Neural crest cell (in vitro differentiated cells): ENCODE measurements around the gene TCF4. TPM values are rescaled to one million over a fixed set of nuclear protein-coding genes. Genes with fewer than 3 reads are reported as not detected.

Experiments used
- DNase-seq: peaks from one replicate; pipeline ENCODE4 v3.0.0; 2021; ENCODE audit warnings: low read depth, mixed read lengths, low spot score
- H3K27ac Mint-ChIP-seq: one replicate; pipeline ENCODE4 v1.8.0; 2021; ENCODE audit warnings: mild to moderate bottlenecking, mixed read lengths; ENCODE audit not compliant: unreplicated experiment
- H3K27me3 Mint-ChIP-seq: 2 replicates; pipeline ENCODE4 v1.8.0; 2021; ENCODE audit warnings: low read depth, mild to moderate bottlenecking, mixed read lengths
- H3K36me3 Mint-ChIP-seq: 2 replicates; pipeline ENCODE4 v1.8.0; 2021; ENCODE audit warnings: low read depth, mild to moderate bottlenecking, mixed read lengths
- H3K4me1 Mint-ChIP-seq: 2 replicates; pipeline ENCODE4 v1.8.0; 2021; ENCODE audit warnings: mixed read lengths
- H3K4me3 Mint-ChIP-seq: one replicate; pipeline ENCODE4 v1.8.0; 2021; ENCODE audit warnings: mild to moderate bottlenecking, mixed read lengths
- H3K9me3 Mint-ChIP-seq: 2 replicates; pipeline ENCODE4 v1.8.0; 2021; ENCODE audit warnings: mixed read lengths
- total RNA-seq: library from RNA; stranded (reverse); gene quantifications from 2 replicates; pipeline ENCODE4 v1.2.1, GENCODE V29; 2021
- TF ChIP-seq, protein P1 (sequence below): fragments of 200-600 bp; sonication (generic); conservative IDR thresholded peaks from 2 replicates; pipeline ENCODE4 v1.5.0; 2021; ENCODE audit warnings: antibody characterized with exemption, mild to moderate bottlenecking

TCF4 gene
- total RNA-seq, 1 donor from 2014 or later: 89.9 TPM

DNA sequence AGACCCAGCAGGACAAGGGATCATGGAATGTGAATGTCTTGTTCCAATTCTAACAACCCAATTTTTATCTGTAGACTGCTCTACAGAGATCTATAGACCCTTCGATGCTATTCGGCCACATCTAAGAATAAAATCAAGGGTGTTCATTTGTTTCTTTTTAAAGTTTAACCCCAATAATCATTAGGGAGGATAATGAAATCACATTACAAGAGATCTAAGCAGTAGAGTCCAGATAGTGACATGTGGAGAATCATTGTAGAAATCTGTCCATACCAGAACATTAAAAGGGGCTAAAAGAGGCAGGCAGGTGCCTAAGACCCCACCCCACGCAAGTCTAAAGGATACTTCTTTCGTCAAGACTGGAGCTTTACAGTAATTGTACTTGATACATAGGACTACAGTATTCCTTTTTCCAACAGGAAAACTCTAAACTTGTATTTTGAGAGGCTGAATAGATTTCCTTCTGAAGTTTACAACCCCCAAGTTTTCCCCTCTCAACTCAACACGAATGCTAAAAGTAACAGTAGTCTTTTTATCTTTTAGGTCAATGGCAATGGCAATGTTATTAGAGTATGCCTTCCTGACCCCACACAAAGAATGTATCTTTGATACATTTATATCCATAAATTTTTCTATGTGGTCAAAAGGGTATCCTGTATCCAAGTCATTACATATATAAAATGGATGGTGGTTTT, 183.7 kb downstream of the TCF4 start:
- no peak overlapping the region for H3K27ac Mint-ChIP-seq
- TF ChIP-seq, protein P1, sequence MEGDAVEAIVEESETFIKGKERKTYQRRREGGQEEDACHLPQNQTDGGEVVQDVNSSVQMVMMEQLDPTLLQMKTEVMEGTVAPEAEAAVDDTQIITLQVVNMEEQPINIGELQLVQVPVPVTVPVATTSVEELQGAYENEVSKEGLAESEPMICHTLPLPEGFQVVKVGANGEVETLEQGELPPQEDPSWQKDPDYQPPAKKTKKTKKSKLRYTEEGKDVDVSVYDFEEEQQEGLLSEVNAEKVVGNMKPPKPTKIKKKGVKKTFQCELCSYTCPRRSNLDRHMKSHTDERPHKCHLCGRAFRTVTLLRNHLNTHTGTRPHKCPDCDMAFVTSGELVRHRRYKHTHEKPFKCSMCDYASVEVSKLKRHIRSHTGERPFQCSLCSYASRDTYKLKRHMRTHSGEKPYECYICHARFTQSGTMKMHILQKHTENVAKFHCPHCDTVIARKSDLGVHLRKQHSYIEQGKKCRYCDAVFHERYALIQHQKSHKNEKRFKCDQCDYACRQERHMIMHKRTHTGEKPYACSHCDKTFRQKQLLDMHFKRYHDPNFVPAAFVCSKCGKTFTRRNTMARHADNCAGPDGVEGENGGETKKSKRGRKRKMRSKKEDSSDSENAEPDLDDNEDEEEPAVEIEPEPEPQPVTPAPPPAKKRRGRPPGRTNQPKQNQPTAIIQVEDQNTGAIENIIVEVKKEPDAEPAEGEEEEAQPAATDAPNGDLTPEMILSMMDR: no peak
- H3K4me1 Mint-ChIP-seq: peaks cover 76% of the 10 kb centered on the region
- H3K4me3 Mint-ChIP-seq: no peak overlapping the region
- H3K27me3 Mint-ChIP-seq: no peaks in the 10 kb centered on the region
- no peaks in the 10 kb centered on the region for H3K9me3 Mint-ChIP-seq
- no peak for DNase-seq
- H3K36me3 Mint-ChIP-seq: no peaks in the 10 kb centered on the region

DNA sequence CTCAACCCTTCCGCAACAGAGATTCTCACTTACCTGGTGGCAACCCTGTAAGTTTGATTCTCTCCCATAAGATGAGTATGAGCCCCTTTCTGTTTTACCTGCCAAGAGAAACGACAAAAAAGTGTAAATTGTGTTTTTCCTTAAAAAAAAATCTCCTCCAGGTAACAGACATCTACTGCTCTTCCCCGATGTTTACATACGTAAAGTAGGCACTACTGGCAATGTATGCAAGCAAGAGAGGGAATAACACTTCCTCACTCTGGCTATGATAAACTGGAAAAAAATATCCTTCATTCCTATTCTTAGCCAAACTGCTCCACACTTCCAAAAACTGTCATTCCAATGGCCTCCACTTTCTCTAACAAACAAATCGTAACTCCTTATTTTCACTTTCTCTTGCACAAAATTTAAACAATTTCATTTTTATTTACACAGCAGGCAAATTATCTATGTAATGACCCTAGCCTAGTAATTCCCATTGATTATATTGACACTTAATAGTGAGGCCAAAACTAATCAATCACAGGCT, 184.5 kb downstream of the TCF4 start:
- peaks cover 75% of the 10 kb centered on the region for H3K4me1 Mint-ChIP-seq
- no peaks in the 10 kb centered on the region for H3K36me3 Mint-ChIP-seq
- H3K9me3 Mint-ChIP-seq: no peaks in the 10 kb centered on the region
- TF ChIP-seq, protein P1: no peak
- H3K27me3 Mint-ChIP-seq: no peaks in the 10 kb centered on the region
- DNase-seq: no peak
- no peak overlapping the region for H3K27ac Mint-ChIP-seq
- no peak overlapping the region for H3K4me3 Mint-ChIP-seq

DNA sequence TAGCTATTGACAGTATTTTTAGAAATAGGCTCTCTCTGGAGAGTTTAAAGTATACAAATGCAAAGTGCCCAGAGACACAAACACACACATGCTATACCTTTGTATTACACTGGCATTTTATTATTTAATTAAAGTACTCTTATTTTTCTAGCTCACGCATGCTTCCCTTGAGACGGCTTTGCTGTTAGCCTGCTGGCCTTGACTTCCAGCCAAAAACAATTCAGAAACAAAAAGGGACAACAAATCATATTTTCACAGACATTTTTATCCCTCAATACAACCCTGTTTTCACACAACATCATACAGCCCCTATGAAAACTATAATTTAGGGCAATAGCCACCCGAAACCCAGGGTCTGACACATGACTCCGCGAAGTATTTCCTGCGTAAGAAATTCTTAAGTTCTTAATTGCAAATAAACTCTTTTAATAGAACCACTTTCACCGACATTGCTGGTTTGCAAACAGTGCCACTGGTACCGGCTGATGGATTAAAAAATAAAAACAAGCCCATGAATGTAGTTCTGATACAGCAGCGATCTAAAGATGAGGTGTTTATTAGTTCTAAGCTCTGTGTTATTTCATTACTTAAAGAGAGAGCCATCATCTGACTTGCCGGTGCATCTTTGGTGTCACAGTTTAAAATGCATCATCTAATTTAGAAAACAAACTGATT, 185.1 kb downstream of the TCF4 start:
- H3K27me3 Mint-ChIP-seq: no peaks in the 10 kb centered on the region
- TF ChIP-seq, protein P1: no peak
- no peak for DNase-seq
- H3K36me3 Mint-ChIP-seq: no peaks in the 10 kb centered on the region
- H3K4me1 Mint-ChIP-seq: peaks cover 69% of the 10 kb centered on the region
- no peaks in the 10 kb centered on the region for H3K9me3 Mint-ChIP-seq
- peak overlapping the region; percentile 79 for H3K27ac Mint-ChIP-seq
- no peak overlapping the region for H3K4me3 Mint-ChIP-seq

DNA sequence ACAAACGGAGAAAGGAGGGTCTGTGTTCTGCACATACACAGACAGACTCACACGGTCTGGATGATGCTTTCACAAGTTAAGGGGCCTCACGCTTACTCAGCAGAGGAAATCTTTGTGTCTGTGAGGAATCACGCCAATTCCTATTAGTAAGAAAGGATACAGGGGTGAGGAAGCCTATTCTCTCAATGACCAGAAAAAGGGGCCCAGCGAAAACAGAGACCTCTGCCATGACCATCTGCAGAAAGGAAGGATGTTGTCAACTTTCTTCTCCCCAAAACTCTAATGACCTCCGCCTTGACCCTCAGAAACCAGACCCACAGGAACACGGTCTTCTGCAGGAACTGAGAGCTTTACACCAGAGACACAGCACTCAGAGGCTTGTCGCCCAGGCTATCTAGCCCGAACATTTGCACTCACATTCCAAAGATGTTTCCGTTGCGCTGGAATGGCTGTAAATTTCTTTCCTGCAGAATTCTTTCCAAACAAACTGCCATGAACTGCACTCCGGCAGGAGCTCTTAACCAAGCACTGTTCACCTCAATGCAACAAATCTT, 186.3 kb downstream of the TCF4 start:
- peak overlapping the region; percentile 36 for H3K4me3 Mint-ChIP-seq
- TF ChIP-seq, protein P1: no peak
- peak overlapping the region; percentile 24 for H3K27ac Mint-ChIP-seq
- H3K4me1 Mint-ChIP-seq: peaks cover 66% of the 10 kb centered on the region
- no peaks in the 10 kb centered on the region for H3K27me3 Mint-ChIP-seq
- no peaks in the 10 kb centered on the region for H3K9me3 Mint-ChIP-seq
- no peak for DNase-seq
- no peaks in the 10 kb centered on the region for H3K36me3 Mint-ChIP-seq

DNA sequence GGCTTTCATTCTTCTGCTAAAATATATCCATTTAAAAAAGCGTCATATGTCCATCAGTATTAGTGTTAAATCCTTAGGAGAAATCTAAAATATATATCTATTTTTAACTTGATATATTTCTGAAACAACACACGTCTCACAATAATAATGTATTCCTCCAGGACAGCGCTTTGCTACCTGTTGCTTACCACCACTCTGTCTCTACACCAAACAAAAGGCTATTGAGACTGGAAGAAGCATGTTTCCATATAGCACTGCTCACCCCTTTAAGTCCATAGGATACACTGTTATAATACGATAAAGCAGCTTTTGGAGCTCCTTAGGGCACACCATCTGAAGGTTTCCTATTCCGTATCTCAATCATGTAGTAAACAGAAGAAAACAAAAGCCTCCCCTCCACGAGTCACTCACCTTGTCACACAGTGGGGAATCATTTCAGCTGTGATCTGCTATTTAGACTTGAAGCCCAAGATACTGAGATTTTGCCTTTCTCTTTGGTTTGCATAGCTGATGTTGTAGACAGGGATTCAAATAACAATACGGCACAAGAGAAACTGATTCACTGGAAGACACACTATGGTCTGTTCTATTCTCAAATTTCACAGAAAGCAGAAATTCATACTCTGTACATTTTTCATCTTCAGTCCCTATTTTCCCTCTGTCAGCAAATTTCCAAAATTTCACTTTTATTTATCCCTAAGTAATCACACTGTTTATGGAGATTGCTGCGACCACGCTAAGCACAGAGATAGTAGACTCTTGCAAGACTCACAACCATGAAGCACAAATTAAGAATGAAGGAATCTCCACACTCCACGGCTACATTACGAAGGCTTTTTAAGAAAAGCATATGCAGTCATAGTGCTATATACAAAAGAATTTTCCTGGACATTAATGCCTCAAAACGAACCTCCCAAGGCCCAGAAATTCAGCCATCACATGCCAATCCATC, 187.1 kb downstream of the TCF4 start:
- peak overlapping the region; percentile 16 for H3K4me3 Mint-ChIP-seq
- no peak for DNase-seq
- no peaks in the 10 kb centered on the region for H3K36me3 Mint-ChIP-seq
- no peaks in the 10 kb centered on the region for H3K27me3 Mint-ChIP-seq
- TF ChIP-seq, protein P1: no peak
- H3K4me1 Mint-ChIP-seq: peaks cover 64% of the 10 kb centered on the region
- no peaks in the 10 kb centered on the region for H3K9me3 Mint-ChIP-seq
- no peak overlapping the region for H3K27ac Mint-ChIP-seq
